Ecto neural progenitor cell (in vitro differentiated cells): ENCODE results near the gene PTPRG.

Experiments used
- DNase-seq: peaks from one replicate; pipeline ENCODE4 v3.0.0-alpha.2; 2018; ENCODE audit warnings: low spot score

PTPRG gene

GRCh38 chr3:61928039-61928438 is 366.7 kb downstream of the PTPRG start:
- DNase-seq = no peak

GRCh38 chr3:61928776-61929314 is 367.5 kb downstream of the PTPRG start:
- DNase-seq = no peak

DNA sequence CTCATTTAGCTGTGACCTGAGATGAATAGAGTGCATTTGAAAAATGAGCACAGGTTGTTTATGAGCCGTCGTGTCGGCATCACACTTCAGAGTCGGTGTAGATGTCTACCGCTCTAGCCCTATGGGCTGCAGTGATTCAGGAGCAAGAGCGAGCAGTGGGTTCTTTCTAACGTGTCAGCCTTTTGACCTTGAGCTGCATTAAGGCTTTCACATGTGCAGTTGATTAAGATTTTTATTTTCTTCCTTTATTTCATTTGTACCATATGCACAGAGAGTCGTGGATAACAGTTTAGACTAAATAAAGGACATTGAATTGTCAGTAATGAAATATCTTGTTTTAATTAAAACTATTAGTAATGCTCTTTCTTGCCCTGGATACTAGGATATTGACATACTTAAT is 368.2 kb downstream of the PTPRG start:
- no peak for DNase-seq

GRCh38 chr3:61932499-61932898 is 371.1 kb downstream of the PTPRG start:
- DNase-seq = no peak

DNA sequence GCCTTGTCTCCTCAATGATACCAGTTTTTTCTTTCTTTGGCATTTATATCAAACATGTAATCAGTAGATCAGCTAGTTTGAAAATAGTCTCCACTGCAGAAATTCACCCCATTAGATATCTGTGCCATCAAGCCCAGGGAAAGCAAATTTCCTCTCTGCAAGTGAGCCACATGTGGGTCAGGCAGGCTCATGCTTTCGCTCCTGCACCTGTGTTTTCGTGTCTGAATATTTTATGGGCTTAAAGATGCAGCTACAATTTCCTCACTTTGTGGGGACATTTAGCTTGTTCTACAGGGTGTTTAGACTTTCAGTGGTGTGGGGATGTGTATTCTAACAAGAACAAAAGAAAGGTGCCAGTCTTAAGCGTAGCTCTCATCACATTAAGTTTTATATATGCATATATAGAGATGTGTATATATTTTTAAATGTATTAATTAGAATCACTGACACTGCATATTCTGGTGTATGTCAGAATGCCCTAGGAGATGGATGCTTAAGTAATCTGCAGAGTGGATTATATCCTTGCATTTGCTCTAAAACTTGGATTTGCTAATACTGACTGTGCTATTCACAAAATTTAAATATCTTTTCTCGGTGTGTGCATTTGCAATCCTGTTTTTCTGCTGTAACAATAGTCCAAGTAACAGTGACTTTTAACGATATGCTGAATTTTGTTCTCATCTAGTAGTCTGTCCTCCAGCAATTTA is 372.6 kb downstream of the PTPRG start:
- no peak for DNase-seq

GRCh38 chr3:61934505-61934871 is 373.1 kb downstream of the PTPRG start:
- DNase-seq = no peak

DNA sequence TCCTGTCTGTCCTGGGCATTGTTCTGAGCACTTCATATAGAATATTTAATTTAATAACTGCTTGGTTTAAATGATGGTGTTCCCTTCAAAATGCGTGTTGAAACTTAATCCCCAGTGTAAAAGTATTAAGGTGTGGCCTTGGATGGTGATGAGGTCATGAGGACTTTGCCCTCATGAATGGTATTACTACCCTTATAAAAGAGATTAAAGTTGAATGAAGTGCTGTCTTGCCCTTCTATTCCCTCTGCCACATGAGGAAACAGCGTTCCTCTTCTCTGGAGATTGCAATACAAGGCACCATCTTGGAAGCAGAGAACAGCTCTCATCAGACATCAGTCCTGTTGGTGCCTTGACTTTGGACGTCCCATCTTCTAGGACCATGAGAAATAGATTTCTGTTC is 374.4 kb downstream of the PTPRG start:
- no peak for DNase-seq

- no peak for DNase-seq
These were observed 375.1 kb downstream of the PTPRG start for GRCh38 chr3:61936344-61936937.

DNA sequence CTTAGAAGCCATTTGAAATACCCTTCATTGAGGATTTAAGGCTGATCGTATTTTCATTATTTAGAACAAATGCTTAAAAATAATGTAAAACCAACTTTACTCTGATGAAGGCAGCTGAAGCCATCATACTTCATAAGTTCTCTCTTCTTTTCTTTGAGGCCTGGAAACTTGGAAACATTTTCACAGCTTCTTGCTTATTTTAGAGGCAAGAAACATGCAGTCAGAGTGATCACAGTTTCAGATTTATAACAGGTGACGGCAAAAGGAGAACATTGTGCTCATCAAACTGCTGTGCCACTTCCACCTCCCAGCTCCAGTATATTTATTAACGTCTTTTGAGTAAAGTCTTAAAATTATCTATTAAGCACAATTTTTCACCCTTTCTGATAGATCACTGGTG is 376.1 kb downstream of the PTPRG start:
- DNase-seq = no peak

DNA sequence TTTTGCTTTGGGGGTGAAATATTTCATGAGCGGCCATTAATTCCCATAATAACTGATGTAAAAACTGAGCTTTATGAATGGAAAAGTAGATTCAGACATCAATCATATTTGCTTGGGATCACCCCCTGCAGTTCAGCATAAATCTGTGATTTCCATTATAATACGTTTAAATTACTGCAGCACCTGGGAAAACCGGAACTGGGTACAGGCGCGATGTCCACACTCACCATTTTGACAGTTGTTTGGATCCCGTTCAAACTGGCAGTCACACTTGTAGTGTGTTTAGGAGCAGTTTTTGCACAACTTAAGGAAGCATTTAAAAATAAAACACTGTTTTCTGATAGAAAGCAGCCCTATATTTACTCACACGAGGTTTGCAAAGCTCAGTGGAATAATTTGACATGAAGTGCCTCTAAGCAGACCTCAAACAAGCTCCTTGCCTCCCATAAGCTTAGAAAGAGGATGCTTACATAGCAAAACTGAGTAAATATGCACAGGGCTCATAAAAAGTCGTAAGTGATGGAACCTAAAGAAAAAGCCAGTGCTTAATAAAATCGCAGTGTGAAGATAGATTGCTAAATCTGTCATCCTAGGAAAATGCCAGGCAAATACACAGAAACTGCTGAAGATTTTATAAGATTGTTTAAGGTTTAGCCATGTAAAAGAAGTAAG is 377.6 kb downstream of the PTPRG start:
- no peak for DNase-seq

GRCh38 chr3:61940236-61940635 is 378.9 kb downstream of the PTPRG start:
- no peak for DNase-seq

- no peak for DNase-seq
These were observed 382.6 kb downstream of the PTPRG start for GRCh38 chr3:61943975-61944374.

- no peak for DNase-seq
These were observed 383.4 kb downstream of the PTPRG start for GRCh38 chr3:61944726-61945125.

DNA sequence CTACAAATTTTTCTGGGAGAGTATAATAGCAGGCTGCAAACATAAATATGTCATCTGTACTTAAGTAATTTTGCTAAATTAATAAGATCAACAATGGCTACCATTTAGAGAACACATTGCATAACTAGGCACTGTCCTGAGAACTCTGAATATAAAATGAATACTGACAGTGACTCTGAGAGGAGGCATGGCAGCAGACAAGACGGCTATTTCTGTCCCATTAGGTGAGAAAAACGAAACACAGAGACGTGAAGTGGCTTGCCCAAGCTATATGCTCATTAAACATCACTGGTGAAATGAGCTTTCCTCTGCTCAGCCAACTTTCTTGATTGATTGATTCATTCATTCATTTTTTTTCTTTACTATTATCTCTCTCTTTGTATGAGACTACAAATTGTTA is 384.3 kb downstream of the PTPRG start:
- DNase-seq = no peak

GRCh38 chr3:61946570-61947324 is 385.4 kb downstream of the PTPRG start:
- DNase-seq = no peak

- no peak for DNase-seq
These were observed 386.1 kb downstream of the PTPRG start for GRCh38 chr3:61947456-61947855.

- DNase-seq = no peak
These were observed 387.4 kb downstream of the PTPRG start for GRCh38 chr3:61948699-61949305.

DNA sequence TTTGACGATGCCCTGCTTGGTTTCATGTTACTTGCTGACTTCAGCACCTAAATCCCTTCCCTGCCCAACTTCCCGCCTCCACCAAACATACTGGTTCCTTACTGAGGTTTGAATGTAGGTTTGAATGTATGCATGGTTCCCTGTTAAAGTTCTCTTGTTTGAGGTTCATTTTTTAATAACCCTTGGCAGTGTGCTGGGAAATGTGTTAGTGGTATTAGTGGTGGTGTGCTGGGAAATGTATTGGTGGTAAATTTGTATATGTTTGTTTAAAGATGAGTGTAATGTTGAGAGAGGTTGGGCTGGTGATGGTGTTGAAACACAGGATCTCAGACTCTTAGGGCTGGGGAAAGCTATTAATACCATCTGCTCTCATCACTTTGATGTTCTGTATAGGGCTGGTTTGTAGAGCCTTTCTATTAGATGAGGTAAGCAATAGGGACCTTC is 392.7 kb downstream of the PTPRG start:
- no peak for DNase-seq

- DNase-seq = no peak
These were observed 394.1 kb downstream of the PTPRG start for GRCh38 chr3:61955483-61955882.

DNA sequence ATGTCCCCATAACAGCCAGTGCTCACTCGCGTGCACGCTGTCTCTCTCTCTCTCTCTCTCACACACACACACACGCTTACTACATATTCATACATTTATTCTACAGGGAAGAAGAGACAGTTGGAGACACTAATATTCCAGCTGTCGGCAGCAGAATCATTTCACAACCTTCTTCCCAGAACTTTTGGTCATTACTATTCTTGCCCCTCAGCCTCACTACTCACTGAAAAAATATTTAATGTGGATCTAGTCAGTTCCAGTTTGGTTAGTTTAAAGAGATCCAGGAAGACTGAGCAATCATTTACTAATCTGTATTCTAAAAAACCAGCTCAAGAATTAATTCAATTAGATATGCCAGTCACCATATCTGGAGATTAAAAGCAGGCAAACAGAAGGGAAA is 394.9 kb downstream of the PTPRG start:
- no peak for DNase-seq

DNA sequence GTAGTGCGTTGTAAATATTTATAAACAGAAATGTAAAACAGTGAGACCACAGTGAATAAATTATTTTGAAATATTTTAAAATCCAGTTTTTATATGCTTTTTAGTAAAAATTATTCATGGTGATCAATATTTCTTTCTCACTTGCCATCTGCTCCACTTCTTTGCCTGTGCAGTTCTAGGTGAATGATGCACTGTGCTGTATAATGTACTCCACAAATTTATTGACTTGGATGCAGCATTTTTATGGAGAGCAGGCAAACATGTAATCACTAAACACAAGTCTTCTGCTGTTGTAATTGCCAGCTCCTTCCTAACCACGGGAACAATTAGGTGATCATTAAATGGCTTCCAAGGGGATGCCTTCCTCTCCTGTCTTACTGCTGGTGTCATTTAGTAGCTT is 395.9 kb downstream of the PTPRG start:
- DNase-seq = no peak

- no peak for DNase-seq
These were observed 399.6 kb downstream of the PTPRG start for GRCh38 chr3:61960976-61961375.
